ENCODE data around the gene KRTAP10-8.
"Not testable (repeated sequence)": the region's sequence is repeated elsewhere in the genome, so short reads cannot be mapped to it uniquely, and the experiment has no call there.

KRTAP10-8 gene

DNA sequence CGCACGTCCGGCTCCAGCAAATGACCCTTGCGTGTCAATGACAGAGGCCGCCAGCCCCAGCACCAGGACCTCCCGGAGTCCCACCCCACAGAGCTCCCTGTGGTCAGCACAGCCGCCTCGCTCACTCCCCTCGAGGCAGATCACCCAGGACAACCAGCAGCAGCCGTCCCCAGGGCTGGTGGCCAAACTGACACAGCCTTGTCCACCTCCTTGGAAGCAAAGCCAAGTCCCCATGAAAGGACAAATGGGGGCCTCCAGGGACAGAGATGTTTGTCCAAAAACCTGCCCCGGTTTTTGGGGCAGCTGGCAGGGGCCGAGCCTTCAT, 27.4 kb downstream of the KRTAP10-8 start:
- no peak for ATAC-seq
- TF ChIP-seq BACH2 (CRISPR knock-in tag; IDR thresholded peaks at IDR 0.05; ENCODE audit: borderline replicate concordance), result no peak
- no peak for TF ChIP-seq OSR1 (CRISPR knock-in tag; IDR thresholded peaks at IDR 0.05)
- no peak for TF ChIP-seq ZNF8 (CRISPR knock-in tag; IDR thresholded peaks at IDR 0.05)
- no peak for TF ChIP-seq ESRRG (CRISPR knock-in tag; IDR thresholded peaks at IDR 0.05)
- no peak for TF ChIP-seq ZNF565 (CRISPR knock-in tag; conservative IDR thresholded peaks at IDR 0.05; ENCODE audit: low read depth)
- TF ChIP-seq TOX (CRISPR knock-in tag; IDR thresholded peaks at IDR 0.05; ENCODE audit: borderline replicate concordance), result no peak
- no peak for TF ChIP-seq ISL1 (CRISPR knock-in tag; IDR thresholded peaks at IDR 0.05)
- TF ChIP-seq, protein P1, sequence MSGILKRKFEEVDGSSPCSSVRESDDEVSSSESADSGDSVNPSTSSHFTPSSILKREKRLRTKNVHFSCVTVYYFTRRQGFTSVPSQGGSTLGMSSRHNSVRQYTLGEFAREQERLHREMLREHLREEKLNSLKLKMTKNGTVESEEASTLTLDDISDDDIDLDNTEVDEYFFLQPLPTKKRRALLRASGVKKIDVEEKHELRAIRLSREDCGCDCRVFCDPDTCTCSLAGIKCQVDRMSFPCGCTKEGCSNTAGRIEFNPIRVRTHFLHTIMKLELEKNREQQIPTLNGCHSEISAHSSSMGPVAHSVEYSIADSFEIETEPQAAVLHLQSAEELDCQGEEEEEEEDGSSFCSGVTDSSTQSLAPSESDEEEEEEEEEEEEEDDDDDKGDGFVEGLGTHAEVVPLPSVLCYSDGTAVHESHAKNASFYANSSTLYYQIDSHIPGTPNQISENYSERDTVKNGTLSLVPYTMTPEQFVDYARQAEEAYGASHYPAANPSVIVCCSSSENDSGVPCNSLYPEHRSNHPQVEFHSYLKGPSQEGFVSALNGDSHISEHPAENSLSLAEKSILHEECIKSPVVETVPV (CRISPR knock-in tag; IDR thresholded peaks at IDR 0.05), result no peak

DNA sequence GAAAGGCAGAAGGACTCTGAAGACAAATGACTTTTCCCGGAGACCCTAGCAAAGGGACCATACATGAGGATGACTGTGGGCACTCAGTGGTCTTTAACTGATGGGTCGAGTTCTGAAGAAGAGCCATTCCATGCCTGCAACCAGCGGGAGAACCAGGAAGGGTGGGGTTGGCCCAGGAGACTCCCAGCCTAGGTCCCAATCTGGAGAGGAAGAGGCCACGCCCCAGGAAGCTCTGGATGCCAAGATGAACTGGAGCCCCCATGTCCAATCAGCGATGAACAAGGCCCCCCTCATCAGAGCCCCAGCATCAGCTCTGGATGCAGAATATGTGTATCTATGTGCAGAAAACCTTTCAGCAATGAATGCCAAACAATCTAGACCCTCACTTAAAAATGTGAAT, 28.9 kb downstream of the KRTAP10-8 start:
- no peak for ATAC-seq
- TF ChIP-seq GLIS3 (CRISPR knock-in tag; IDR thresholded peaks at IDR 0.05) (no peak), ZNF8 (CRISPR knock-in tag; IDR thresholded peaks at IDR 0.05) (no peak), CSDC2 (CRISPR knock-in tag; IDR thresholded peaks at IDR 0.05) (no peak), RARB (CRISPR knock-in tag; IDR thresholded peaks at IDR 0.05) (no peak)

DNA sequence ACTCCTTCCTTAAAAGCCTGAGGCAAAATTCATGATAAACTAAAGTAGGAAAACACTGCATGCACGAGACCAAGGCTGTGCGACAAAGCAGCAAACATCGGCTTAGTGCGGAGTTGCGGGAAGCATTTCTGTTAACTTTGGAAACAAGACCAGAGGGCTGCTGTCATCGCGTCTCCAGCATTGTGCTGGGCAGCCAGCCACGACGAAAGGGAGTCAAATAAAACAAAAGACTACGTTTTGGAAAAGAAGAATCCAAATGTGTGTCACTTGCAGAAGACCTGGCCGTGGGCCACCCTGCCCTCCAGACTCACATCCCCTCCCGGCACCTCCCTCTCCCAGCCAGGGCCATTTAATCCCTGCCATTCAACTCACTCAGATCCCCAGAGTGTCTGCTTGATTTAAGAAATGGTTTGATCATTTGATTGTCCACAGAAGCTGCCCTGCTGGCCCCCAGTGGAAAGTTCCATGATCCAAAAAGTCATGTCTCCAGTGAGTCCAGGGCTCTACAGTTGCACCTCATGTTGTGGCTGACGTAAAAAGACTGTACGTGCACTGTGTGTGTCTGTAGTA, 31.9 kb downstream of the KRTAP10-8 start:
- no peak for ATAC-seq
- TF ChIP-seq ZFP30 (CRISPR knock-in tag; IDR thresholded peaks at IDR 0.05), result no peak

DNA sequence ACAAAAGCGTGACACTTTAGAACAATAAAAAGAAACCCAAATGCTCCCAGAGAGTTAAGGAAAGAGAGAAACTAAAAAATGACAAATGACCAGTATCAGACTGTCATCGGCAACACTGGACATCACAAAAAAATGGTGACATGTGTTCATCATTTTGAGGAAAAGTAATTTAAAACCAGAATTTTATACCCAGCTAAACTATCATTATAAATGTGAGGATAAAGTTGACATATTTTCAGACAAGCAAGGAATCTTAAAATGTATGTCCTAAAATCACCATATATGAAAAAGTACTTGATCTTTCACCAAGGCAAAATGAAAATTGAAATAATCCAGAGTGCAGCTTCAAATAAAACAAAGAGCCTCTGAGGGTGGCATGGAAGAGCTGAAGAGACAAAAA, 33.0 kb downstream of the KRTAP10-8 start:
- TF ChIP-seq ARNTL (CRISPR knock-in tag; IDR thresholded peaks at IDR 0.05; ENCODE audit: borderline replicate concordance, low read depth) (no peak), ZNF8 (CRISPR knock-in tag; IDR thresholded peaks at IDR 0.05) (no peak), TCF4 (CRISPR knock-in tag; IDR thresholded peaks at IDR 0.05; ENCODE audit: borderline replicate concordance) (no peak), RARB (CRISPR knock-in tag; IDR thresholded peaks at IDR 0.05) (no peak), OSR1 (CRISPR knock-in tag; IDR thresholded peaks at IDR 0.05) (no peak), GLIS3 (CRISPR knock-in tag; IDR thresholded peaks at IDR 0.05) (no peak), TOX (CRISPR knock-in tag; IDR thresholded peaks at IDR 0.05; ENCODE audit: borderline replicate concordance) (no peak), ZFP3 (CRISPR knock-in tag; IDR thresholded peaks at IDR 0.05) (no peak), ISL1 (CRISPR knock-in tag; IDR thresholded peaks at IDR 0.05) (no peak), ESRRG (CRISPR knock-in tag; IDR thresholded peaks at IDR 0.05) (no peak), PPARA (CRISPR knock-in tag; IDR thresholded peaks at IDR 0.05; ENCODE audit: borderline replicate concordance) (no peak), BACH2 (CRISPR knock-in tag; IDR thresholded peaks at IDR 0.05; ENCODE audit: borderline replicate concordance) (no peak), ZFP30 (CRISPR knock-in tag; IDR thresholded peaks at IDR 0.05) (no peak), ZC3H10 (CRISPR knock-in tag; IDR thresholded peaks at IDR 0.05) (no peak), ZNF565 (CRISPR knock-in tag; conservative IDR thresholded peaks at IDR 0.05; ENCODE audit: low read depth) (no peak), ZNF70 (CRISPR knock-in tag; IDR thresholded peaks at IDR 0.05) (no peak)
- TF ChIP-seq, protein P2, sequence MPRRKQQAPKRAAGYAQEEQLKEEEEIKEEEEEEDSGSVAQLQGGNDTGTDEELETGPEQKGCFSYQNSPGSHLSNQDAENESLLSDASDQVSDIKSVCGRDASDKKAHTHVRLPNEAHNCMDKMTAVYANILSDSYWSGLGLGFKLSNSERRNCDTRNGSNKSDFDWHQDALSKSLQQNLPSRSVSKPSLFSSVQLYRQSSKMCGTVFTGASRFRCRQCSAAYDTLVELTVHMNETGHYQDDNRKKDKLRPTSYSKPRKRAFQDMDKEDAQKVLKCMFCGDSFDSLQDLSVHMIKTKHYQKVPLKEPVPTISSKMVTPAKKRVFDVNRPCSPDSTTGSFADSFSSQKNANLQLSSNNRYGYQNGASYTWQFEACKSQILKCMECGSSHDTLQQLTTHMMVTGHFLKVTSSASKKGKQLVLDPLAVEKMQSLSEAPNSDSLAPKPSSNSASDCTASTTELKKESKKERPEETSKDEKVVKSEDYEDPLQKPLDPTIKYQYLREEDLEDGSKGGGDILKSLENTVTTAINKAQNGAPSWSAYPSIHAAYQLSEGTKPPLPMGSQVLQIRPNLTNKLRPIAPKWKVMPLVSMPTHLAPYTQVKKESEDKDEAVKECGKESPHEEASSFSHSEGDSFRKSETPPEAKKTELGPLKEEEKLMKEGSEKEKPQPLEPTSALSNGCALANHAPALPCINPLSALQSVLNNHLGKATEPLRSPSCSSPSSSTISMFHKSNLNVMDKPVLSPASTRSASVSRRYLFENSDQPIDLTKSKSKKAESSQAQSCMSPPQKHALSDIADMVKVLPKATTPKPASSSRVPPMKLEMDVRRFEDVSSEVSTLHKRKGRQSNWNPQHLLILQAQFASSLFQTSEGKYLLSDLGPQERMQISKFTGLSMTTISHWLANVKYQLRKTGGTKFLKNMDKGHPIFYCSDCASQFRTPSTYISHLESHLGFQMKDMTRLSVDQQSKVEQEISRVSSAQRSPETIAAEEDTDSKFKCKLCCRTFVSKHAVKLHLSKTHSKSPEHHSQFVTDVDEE (CRISPR knock-in tag; IDR thresholded peaks at IDR 0.05), result no peak
- TF ChIP-seq, protein P1 (CRISPR knock-in tag; IDR thresholded peaks at IDR 0.05), result no peak
- TF ChIP-seq, protein P3, sequence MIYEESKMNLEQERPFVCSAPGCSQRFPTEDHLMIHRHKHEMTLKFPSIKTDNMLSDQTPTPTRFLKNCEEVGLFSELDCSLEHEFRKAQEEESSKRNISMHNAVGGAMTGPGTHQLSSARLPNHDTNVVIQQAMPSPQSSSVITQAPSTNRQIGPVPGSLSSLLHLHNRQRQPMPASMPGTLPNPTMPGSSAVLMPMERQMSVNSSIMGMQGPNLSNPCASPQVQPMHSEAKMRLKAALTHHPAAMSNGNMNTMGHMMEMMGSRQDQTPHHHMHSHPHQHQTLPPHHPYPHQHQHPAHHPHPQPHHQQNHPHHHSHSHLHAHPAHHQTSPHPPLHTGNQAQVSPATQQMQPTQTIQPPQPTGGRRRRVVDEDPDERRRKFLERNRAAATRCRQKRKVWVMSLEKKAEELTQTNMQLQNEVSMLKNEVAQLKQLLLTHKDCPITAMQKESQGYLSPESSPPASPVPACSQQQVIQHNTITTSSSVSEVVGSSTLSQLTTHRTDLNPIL (CRISPR knock-in tag; IDR thresholded peaks at IDR 0.05; ENCODE audit: low read depth), result no peak
- TF ChIP-seq, protein P4, sequence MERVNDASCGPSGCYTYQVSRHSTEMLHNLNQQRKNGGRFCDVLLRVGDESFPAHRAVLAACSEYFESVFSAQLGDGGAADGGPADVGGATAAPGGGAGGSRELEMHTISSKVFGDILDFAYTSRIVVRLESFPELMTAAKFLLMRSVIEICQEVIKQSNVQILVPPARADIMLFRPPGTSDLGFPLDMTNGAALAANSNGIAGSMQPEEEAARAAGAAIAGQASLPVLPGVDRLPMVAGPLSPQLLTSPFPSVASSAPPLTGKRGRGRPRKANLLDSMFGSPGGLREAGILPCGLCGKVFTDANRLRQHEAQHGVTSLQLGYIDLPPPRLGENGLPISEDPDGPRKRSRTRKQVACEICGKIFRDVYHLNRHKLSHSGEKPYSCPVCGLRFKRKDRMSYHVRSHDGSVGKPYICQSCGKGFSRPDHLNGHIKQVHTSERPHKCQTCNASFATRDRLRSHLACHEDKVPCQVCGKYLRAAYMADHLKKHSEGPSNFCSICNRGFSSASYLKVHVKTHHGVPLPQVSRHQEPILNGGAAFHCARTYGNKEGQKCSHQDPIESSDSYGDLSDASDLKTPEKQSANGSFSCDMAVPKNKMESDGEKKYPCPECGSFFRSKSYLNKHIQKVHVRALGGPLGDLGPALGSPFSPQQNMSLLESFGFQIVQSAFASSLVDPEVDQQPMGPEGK (CRISPR knock-in tag; IDR thresholded peaks at IDR 0.05; ENCODE audit: borderline replicate concordance), result no peak
- no peak for ATAC-seq

DNA sequence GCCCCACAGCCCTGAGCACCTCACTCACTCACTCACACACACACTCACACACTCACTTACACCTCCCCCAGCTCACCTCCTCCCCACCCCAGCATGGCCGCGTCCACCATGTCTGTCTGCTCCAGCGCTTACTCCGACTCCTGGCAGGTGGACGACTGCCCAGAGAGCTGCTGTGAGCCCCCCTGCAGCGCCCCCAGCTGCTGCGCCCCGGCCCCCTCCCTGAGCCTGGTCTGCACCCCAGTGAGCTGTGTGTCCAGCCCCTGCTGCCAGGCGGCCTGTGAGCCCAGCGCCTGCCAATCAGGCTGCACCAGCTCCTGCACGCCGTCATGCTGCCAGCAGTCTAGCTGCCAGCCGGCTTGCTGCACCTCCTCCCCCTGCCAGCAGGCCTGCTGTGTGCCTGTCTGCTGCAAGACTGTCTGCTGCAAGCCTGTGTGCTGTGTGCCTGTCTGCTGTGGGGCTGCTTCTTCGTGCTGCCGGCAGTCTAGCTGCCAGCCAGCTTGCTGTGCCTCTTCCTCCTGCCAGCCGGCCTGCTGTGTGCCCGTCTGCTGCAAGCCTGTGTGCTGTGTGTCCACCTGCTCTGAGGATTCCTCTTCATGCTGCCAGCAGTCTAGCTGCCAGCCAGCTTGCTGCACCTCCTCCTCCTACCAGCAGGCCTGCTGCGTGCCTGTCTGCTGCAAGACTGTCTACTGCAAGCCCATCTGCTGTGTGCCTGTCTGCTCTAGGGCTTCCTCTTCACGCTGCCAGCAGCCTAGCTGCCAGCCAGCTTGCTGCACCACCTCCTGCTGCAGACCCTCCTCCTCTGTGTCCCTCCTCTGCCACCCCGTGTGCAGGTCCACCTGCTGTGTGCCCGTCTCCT, 34.7 kb downstream of the KRTAP10-8 start, which contains the start of gene KRTAP10-11:
KRTAP10-11 (plus strand) TSS at position 49 of the 856 bp plus-strand sequence; CDS start at position 94, 45 bp downstream.
- ATAC-seq, result not testable (repeated sequence)

Data from SK-N-SH treated with all-trans-retinoic acid at 6 μM for 48 hours (cell line).